Measurements from ENCODE around the gene JARID2. TPM values are rescaled to one million over a fixed set of nuclear protein-coding genes. Genes with fewer than 3 reads are reported as not detected.
A peak's percentile ranks its signal among the peaks of the same experiment; 100 is the strongest.

Gene JARID2
- total RNA-seq, 2 experiments from 2014 or later: 19.3 to 20.1 TPM

DNA sequence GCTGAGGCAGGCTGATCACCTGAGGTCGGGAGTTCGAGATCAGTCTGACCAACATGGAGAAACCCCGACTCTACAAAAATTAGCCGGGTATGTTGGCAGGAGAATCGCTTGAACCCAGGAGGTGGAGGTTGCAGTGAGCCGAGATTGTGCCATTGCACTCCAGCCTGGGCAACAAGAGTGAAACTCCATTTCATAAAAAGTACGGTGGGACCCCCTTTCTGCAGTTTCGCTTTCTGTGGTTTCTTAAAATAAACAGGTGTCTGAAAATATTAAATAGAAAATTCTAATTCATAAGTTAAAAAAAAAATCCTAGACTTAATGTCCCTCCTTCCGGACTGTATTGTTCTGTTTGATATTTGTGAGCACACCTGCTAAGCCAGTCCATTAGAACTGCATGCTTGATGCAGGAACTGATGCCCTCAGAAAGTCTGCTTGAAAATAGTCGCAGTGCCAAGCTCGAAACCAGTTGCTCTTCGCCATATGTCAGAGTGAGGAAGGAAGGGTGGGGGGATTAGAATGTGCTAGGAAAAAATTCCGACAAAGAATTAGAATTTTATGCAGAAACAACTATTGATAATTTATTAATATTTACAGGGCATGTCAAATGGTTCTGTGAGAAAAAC lies 85.9 kb downstream of the JARID2 start:
- Mint-ChIP-seq H3K27ac (peak overlapping the region; percentile 90), H3K4me1 (peaks cover 77% of the 10 kb centered on the region), H3K27me3 (no peaks in the 10 kb centered on the region), H3K9me3 (no peaks in the 10 kb centered on the region), H3K36me3 (peaks cover 15% of the 10 kb centered on the region), H3K4me3 (peak overlapping the region; percentile 56)
- DNase-seq: no peak

GRCh38 chr6:15332446-15332845 lies 86.6 kb downstream of the JARID2 start:
- no peak overlapping the region for H3K27ac Mint-ChIP-seq
- H3K9me3 Mint-ChIP-seq: no peaks in the 10 kb centered on the region
- H3K36me3 Mint-ChIP-seq: peaks cover 12% of the 10 kb centered on the region
- no peaks in the 10 kb centered on the region for H3K27me3 Mint-ChIP-seq
- peaks cover 77% of the 10 kb centered on the region for H3K4me1 Mint-ChIP-seq
- H3K4me3 Mint-ChIP-seq: no peak overlapping the region
- no peak for DNase-seq

DNA sequence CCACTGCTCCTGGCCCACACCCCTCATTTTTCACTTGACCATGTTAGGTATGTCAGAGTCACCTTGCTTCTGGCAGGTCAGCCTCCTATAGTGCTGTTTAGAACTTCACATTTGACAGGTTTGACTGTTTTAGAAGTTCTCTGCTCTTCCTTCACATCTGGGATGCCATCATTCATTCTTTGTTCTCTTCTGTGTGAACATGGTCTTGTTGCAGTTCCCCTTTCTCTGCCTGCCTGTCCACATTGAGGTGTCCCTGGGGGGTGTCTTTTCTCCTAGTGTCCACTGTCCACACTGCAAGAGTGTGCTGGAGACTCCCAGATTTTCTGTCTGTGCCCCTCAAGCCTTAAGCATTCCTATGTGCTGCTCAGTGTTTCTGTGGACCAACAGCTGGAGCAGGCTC lies 89.5 kb downstream of the JARID2 start:
- Mint-ChIP-seq H3K36me3 (peaks cover 18% of the 10 kb centered on the region), H3K27me3 (no peaks in the 10 kb centered on the region), H3K4me1 (peaks cover 63% of the 10 kb centered on the region), H3K4me3 (no peak overlapping the region), H3K27ac (peak overlapping the region; percentile 5), H3K9me3 (no peaks in the 10 kb centered on the region)
- DNase-seq: no peak

GRCh38 chr6:15335916-15336315 lies 90.0 kb downstream of the JARID2 start:
- Mint-ChIP-seq H3K4me3 (no peak overlapping the region), H3K9me3 (no peaks in the 10 kb centered on the region), H3K27me3 (no peaks in the 10 kb centered on the region), H3K36me3 (peaks cover 21% of the 10 kb centered on the region), H3K4me1 (peaks cover 63% of the 10 kb centered on the region), H3K27ac (no peak overlapping the region)
- DNase-seq: no peak

DNA sequence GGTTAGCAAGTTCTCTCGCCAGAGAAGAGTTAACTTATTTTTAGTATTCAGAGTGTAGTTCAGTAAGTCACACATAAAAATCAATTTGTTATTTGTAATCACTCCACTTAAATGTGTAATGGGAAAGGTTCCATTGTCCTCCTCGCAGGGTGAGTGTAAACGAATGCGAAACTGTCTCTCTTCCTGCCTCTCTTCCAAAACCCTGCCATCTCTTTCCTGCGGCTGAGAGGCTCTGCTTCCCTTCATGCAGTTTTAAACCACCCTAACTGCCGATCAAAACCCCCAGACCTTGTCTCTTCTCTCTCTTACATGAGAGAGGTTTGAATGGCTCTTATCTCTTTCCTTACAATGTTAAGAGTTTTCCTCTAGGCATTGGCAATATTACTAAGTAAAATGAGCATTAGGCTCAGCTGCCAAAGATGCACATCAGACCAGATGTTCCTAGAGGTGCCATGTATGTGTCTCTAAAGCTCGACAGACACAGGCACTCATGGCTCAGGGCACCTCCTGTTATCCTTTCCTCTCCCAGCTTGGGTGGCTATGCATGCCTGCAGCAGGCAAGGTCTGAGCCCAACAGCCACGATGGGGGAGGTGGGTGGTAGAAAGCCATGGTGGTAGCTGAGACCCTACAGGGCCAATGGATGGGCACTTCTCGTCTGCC lies 91.2 kb downstream of the JARID2 start:
- peaks cover 23% of the 10 kb centered on the region for H3K36me3 Mint-ChIP-seq
- peak overlapping the region; percentile 69 for H3K27ac Mint-ChIP-seq
- H3K27me3 Mint-ChIP-seq: no peaks in the 10 kb centered on the region
- no peak overlapping the region for H3K4me3 Mint-ChIP-seq
- no peaks in the 10 kb centered on the region for H3K9me3 Mint-ChIP-seq
- DNase-seq: no peak
- peaks cover 64% of the 10 kb centered on the region for H3K4me1 Mint-ChIP-seq

DNA sequence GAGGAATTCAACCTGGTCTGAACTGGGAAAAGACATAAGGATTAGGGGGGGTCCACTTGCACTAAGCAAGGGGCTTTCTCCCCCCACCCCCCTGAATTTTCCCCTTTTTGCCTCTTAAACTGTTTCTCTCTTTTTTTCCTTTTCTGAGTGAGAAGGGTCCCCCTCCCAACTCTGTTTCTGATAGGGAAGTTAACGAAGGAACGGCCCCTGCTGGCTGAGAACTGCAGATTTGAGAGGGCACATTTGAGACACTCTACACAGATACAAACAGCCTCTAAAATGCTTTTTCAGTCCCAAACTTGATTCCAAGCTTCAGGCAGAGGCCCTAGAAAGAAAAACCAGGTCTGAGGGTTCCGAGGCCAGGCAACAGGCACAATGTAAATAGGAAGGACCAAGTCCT lies 91.7 kb downstream of the JARID2 start:
- H3K4me1 Mint-ChIP-seq: peaks cover 68% of the 10 kb centered on the region
- no peak overlapping the region for H3K4me3 Mint-ChIP-seq
- no peak overlapping the region for H3K27ac Mint-ChIP-seq
- H3K9me3 Mint-ChIP-seq: no peaks in the 10 kb centered on the region
- no peak for DNase-seq
- peaks cover 26% of the 10 kb centered on the region for H3K36me3 Mint-ChIP-seq
- H3K27me3 Mint-ChIP-seq: no peaks in the 10 kb centered on the region

DNA sequence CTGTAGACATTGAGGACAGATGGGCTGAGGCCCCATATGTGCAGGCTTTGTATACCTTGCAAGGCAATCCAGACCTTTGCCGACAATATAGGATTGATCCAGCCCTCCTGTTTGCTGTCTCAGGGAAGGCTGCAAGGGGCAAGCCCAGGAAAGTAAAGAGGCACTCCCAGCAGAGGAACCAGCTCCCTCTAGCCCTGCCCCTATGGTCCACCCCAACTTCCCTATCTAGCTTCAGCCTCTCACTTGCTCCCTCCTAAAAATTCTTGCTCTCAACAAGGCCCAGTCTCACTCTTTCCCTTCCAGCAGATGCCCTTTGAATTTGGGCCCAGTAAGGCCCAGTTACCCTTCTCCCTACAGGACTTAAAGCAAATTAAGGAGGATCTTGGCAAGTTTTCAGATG lies 92.6 kb downstream of the JARID2 start:
- Mint-ChIP-seq H3K9me3 (no peaks in the 10 kb centered on the region), H3K4me3 (no peak overlapping the region), H3K36me3 (peaks cover 27% of the 10 kb centered on the region), H3K27me3 (no peaks in the 10 kb centered on the region), H3K27ac (peak overlapping the region; percentile 13), H3K4me1 (peaks cover 74% of the 10 kb centered on the region)
- no peak for DNase-seq

GRCh38 chr6:15339081-15339480 lies 93.2 kb downstream of the JARID2 start:
- no peaks in the 10 kb centered on the region for H3K9me3 Mint-ChIP-seq
- H3K27me3 Mint-ChIP-seq: no peaks in the 10 kb centered on the region
- peaks cover 30% of the 10 kb centered on the region for H3K36me3 Mint-ChIP-seq
- H3K4me1 Mint-ChIP-seq: peaks cover 74% of the 10 kb centered on the region
- DNase-seq: no peak
- peak overlapping the region; percentile 13 for H3K27ac Mint-ChIP-seq
- H3K4me3 Mint-ChIP-seq: no peak overlapping the region

DNA sequence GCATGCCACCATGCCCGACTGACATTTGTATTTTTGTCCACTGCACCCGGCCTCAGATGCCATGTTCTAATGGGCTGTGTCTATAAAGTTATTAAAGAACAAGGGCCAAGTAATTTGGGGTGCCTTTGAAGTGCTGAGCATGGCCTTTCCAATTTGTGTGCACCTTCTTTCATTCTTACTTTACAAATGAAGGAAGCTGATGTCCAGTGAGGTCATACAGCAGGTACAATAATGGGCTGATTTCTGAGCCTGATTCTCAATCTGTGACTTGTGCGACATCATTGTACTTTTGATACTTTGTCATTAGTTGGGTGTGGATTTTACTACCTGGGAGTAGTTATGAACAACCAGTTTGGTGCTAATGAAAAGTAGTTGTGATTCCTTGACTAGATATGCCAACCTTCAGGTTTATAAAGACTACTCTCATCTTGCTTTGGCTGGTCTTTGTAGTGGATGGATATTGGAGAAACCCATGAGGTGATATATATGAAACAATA lies 94.3 kb downstream of the JARID2 start:
- Mint-ChIP-seq H3K27me3 (no peaks in the 10 kb centered on the region), H3K4me1 (peaks cover 75% of the 10 kb centered on the region), H3K9me3 (no peaks in the 10 kb centered on the region), H3K4me3 (no peak overlapping the region), H3K36me3 (peaks cover 30% of the 10 kb centered on the region), H3K27ac (peak overlapping the region; percentile 85)
- no peak for DNase-seq

GRCh38 chr6:15340775-15341174 lies 94.9 kb downstream of the JARID2 start:
- no peak for DNase-seq
- H3K4me3 Mint-ChIP-seq: peak overlapping the region; percentile 51
- peak overlapping the region; percentile 85 for H3K27ac Mint-ChIP-seq
- H3K27me3 Mint-ChIP-seq: no peaks in the 10 kb centered on the region
- peaks cover 26% of the 10 kb centered on the region for H3K36me3 Mint-ChIP-seq
- H3K9me3 Mint-ChIP-seq: no peaks in the 10 kb centered on the region
- H3K4me1 Mint-ChIP-seq: peaks cover 77% of the 10 kb centered on the region

DNA sequence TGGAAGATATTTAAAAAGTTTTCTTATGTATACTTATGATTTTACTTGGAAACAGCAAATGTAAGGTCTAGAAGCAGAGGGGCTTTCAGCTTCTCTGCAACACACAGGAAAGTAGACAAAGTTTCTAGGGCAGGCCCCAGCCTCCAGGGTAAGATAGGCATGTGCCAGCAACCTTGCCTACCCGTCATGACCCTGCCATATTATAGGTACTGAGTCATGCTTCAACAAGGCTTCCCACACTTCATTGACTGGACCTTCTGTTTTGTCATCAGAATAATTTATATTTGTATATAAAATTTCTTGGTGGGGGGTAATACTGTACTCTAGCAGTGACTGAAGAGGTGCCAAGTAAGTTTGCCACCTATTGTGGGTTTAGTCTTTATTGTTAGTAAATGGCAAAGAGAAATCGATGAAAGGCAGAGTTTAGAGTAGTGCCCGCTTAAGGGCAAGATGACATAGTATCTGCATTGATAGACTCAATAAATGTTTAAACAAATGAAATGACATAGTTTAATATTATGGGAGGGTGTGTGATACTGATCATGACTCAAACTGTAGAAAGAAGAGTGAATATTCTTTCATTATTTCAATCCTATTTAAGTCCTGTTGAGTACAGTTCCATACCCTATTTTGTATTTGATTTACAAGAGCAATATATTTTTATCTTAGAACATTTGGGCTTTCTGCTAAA lies 95.6 kb downstream of the JARID2 start:
- Mint-ChIP-seq H3K4me3 (peak overlapping the region; percentile 51), H3K27ac (peak overlapping the region; percentile 85), H3K9me3 (no peaks in the 10 kb centered on the region), H3K4me1 (peaks cover 77% of the 10 kb centered on the region), H3K27me3 (no peaks in the 10 kb centered on the region), H3K36me3 (peaks cover 25% of the 10 kb centered on the region)
- no peak for DNase-seq

DNA sequence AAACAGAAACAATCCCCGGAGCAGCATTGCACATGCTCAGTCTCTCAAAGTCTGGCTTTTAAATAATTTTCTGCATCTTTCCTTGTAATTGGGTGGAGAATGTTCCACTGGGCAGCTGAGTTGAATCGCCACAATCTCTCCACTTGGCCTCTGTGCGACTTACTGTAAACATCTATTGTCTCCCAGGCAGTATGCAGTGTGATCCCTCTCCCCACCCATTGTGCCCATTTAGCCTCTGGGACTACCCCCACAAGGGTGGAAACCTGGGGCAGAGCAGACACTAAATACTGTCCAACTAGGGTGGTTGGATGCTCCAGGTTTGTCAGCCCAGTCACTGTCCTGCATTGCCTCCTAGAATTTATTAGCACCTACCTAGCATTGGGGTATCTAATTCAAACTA lies 96.2 kb downstream of the JARID2 start:
- DNase-seq: no peak
- no peak overlapping the region for H3K4me3 Mint-ChIP-seq
- peaks cover 77% of the 10 kb centered on the region for H3K4me1 Mint-ChIP-seq
- no peaks in the 10 kb centered on the region for H3K27me3 Mint-ChIP-seq
- H3K36me3 Mint-ChIP-seq: peaks cover 29% of the 10 kb centered on the region
- H3K9me3 Mint-ChIP-seq: no peaks in the 10 kb centered on the region
- H3K27ac Mint-ChIP-seq: peak overlapping the region; percentile 57

DNA sequence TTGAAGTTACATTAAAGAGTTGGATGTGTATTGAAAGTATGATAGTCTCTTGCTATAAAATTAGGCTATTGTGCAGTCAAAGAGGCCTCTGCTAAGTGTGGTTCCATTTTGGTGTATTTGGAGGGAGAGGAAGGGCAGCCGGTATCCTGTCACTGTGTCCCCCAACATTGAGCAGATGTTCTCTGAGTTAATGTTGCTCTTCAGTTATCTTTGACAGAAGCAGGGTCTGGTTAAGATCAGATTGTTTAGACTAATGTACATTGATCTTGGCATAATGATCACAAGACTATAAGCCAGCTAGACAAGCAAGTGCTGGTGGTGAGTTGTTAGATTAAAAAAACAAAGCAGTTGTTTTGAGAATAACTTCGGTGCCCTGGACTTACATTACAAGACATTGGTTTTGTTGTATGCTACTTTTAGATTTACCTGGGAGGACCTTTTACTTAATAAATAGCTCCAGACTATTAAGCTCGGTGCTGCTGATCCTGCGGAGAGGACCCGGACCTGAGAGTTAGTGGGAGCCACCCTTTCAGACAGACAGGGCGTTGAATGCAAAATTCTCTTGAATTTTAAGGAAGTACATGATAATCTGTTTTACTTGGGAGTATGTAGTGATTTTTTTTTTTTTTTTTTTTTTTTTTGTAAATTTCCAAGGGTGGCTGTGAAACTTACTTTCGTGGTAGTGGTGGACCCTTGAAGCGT lies 97.8 kb downstream of the JARID2 start:
- Mint-ChIP-seq H3K27me3 (no peaks in the 10 kb centered on the region), H3K4me3 (peak overlapping the region; percentile 16), H3K4me1 (peaks cover 74% of the 10 kb centered on the region), H3K27ac (peak overlapping the region; percentile 69), H3K36me3 (peaks cover 31% of the 10 kb centered on the region), H3K9me3 (no peaks in the 10 kb centered on the region)
- no peak for DNase-seq

- Mint-ChIP-seq H3K4me1 (peaks cover 77% of the 10 kb centered on the region), H3K4me3 (no peak overlapping the region), H3K9me3 (no peaks in the 10 kb centered on the region), H3K27ac (peak overlapping the region; percentile 69), H3K36me3 (peaks cover 34% of the 10 kb centered on the region), H3K27me3 (no peaks in the 10 kb centered on the region)
- no peak for DNase-seq
Measured at GRCh38 chr6:15344192-15344519, 98.3 kb downstream of the JARID2 start.

- H3K27ac Mint-ChIP-seq: no peak overlapping the region
- no peak for DNase-seq
- H3K4me3 Mint-ChIP-seq: no peak overlapping the region
- peaks cover 79% of the 10 kb centered on the region for H3K4me1 Mint-ChIP-seq
- H3K36me3 Mint-ChIP-seq: peaks cover 40% of the 10 kb centered on the region
- H3K9me3 Mint-ChIP-seq: no peaks in the 10 kb centered on the region
- H3K27me3 Mint-ChIP-seq: no peaks in the 10 kb centered on the region
Measured at GRCh38 chr6:15344831-15345230, 99.0 kb downstream of the JARID2 start.
